DOHH2 (cell line): Measurements from ENCODE around the gene GGN.

Experiments
- H3F3A ChIP-seq: fragments of 200-600 bp; sonication (generic), shearing (Covaris generic); 2 replicates; pipeline ENCODE4 v1.6.0; 2016; ENCODE audit warnings: antibody characterized with exemption, mild to moderate bottlenecking; ENCODE audit not compliant: control insufficient read depth, insufficient read depth
- H3K27ac ChIP-seq: fragments of 200-600 bp; sonication (generic); 2 replicates; pipeline ENCODE4 v1.5.1; 2014; ENCODE audit warnings: low read depth, mild to moderate bottlenecking, low read length, moderate library complexity
- H3K27me3 ChIP-seq: fragments of 200-600 bp; sonication (generic); 2 replicates; pipeline ENCODE4 v1.6.1; 2014; ENCODE audit warnings: mild to moderate bottlenecking, low read length, mixed read lengths; ENCODE audit not compliant: control insufficient read depth
- H3K36me3 ChIP-seq: fragments of 200-600 bp; sonication (generic); 2 replicates; pipeline ENCODE4 v1.6.1; 2014; ENCODE audit warnings: mild to moderate bottlenecking, low read length, moderate library complexity, mixed read lengths; ENCODE audit not compliant: control insufficient read depth
- H3K4me1 ChIP-seq: fragments of 200-600 bp; sonication (generic); 2 replicates; pipeline ENCODE4 v1.6.1; 2014; ENCODE audit warnings: mild to moderate bottlenecking, low read length, mixed read lengths; ENCODE audit not compliant: control insufficient read depth
- H3K4me2 ChIP-seq: fragments of 200-600 bp; sonication (generic); 2 replicates; pipeline ENCODE4 v1.6.0; 2014; ENCODE audit warnings: mild to moderate bottlenecking, low read length, moderate library complexity
- H3K4me3 ChIP-seq: fragments of 200-600 bp; sonication (generic); 2 replicates; pipeline ENCODE4 v1.5.1; 2014; ENCODE audit warnings: mild to moderate bottlenecking, low read length, mixed read lengths
- H3K79me2 ChIP-seq: fragments of 200-600 bp; sonication (generic); 2 replicates; pipeline ENCODE4 v1.6.1; 2014; ENCODE audit warnings: mild to moderate bottlenecking, low read length, mixed read lengths; ENCODE audit not compliant: control insufficient read depth
- H3K9me2 ChIP-seq: fragments of 200-600 bp; sonication (generic); replicated peaks from 2 replicates; pipeline ENCODE4 v1.6.1; 2014; ENCODE audit warnings: mild to moderate bottlenecking, low read length, mixed read lengths; ENCODE audit not compliant: control insufficient read depth
- H3K9me3 ChIP-seq: fragments of 200-600 bp; sonication (generic); 2 replicates; pipeline ENCODE4 v1.6.1; 2014; ENCODE audit warnings: antibody characterized with exemption, low read length, mixed read lengths; ENCODE audit not compliant: control insufficient read depth, insufficient read depth
- H4K20me1 ChIP-seq: fragments of 200-600 bp; sonication (generic); 2 replicates; pipeline ENCODE4 v1.6.0; 2014; ENCODE audit warnings: low read depth, mild to moderate bottlenecking, antibody characterized with exemption, low read length, moderate library complexity; ENCODE audit not compliant: control insufficient read depth, insufficient read depth
- CTCF ChIP-seq: fragments of 200-600 bp; sonication (generic); IDR thresholded peaks from one replicate; pipeline ENCODE4 v1.5.1; 2014; ENCODE audit warnings: antibody characterized with exemption, mild to moderate bottlenecking, low read depth, low read length; ENCODE audit not compliant: poor library complexity, severe bottlenecking
- EZH2phosphoT487 ChIP-seq: fragments of 200-600 bp; sonication (generic); IDR thresholded peaks from 2 replicates; pipeline ENCODE4 v1.6.1; 2017; ENCODE audit warnings: borderline replicate concordance, mild to moderate bottlenecking, antibody characterized with exemption, low read length, moderate library complexity, mixed read lengths

The GGN gene

GRCh38 chr19:38355728-38356725 lies 31.8 kb downstream of the GGN start:
- H3K9me3 ChIP-seq, result no peaks in the 10 kb centered on the region
- no peaks in the 10 kb centered on the region for H3K9me2 ChIP-seq
- H3F3A ChIP-seq, result no peaks in the 10 kb centered on the region
- H3K27ac ChIP-seq, result no peak overlapping the region
- TF ChIP-seq EZH2phosphoT487 (no peak), CTCF (no peak)
- H3K36me3 ChIP-seq, result no peaks in the 10 kb centered on the region
- H3K4me1 ChIP-seq, result no peaks in the 10 kb centered on the region
- no peaks in the 10 kb centered on the region for H4K20me1 ChIP-seq
- H3K27me3 ChIP-seq, result peaks cover 42% of the 10 kb centered on the region
- no peaks in the 10 kb centered on the region for H3K79me2 ChIP-seq
- H3K4me2 ChIP-seq, result no peak overlapping the region
- H3K4me3 ChIP-seq, result no peak overlapping the region

GRCh38 chr19:38352611-38353010 lies 35.2 kb downstream of the GGN start:
- no peaks in the 10 kb centered on the region for H3K9me2 ChIP-seq
- H3K4me2 ChIP-seq, result no peak overlapping the region
- no peaks in the 10 kb centered on the region for H3K79me2 ChIP-seq
- H3K9me3 ChIP-seq, result no peaks in the 10 kb centered on the region
- H3K27ac ChIP-seq, result no peak overlapping the region
- TF ChIP-seq EZH2phosphoT487 (no peak), CTCF (no peak)
- no peaks in the 10 kb centered on the region for H3K4me1 ChIP-seq
- H3K4me3 ChIP-seq, result no peak overlapping the region
- H3F3A ChIP-seq, result no peaks in the 10 kb centered on the region
- H3K36me3 ChIP-seq, result no peaks in the 10 kb centered on the region
- H4K20me1 ChIP-seq, result no peaks in the 10 kb centered on the region
- peaks cover 10% of the 10 kb centered on the region for H3K27me3 ChIP-seq

- no peak overlapping the region for H3K27ac ChIP-seq
- H4K20me1 ChIP-seq, result no peaks in the 10 kb centered on the region
- H3K79me2 ChIP-seq, result no peaks in the 10 kb centered on the region
- H3K4me3 ChIP-seq, result no peak overlapping the region
- H3K27me3 ChIP-seq, result peaks cover 10% of the 10 kb centered on the region
- no peak overlapping the region for H3K4me2 ChIP-seq
- no peaks in the 10 kb centered on the region for H3K36me3 ChIP-seq
- TF ChIP-seq EZH2phosphoT487 (no peak), CTCF (no peak)
- no peaks in the 10 kb centered on the region for H3K9me2 ChIP-seq
- H3F3A ChIP-seq, result no peaks in the 10 kb centered on the region
- no peaks in the 10 kb centered on the region for H3K4me1 ChIP-seq
- H3K9me3 ChIP-seq, result no peaks in the 10 kb centered on the region
Observed at GRCh38 chr19:38351865-38352395, 35.9 kb downstream of the GGN start.
